Neural cell (in vitro differentiated cells): ENCODE measurements around the gene CCSER2. TPM values are rescaled to one million over a fixed set of nuclear protein-coding genes. Genes with fewer than 3 reads are reported as not detected.

Experiments
- H2AFZ ChIP-seq: fragments of 200-600, 300-800 bp; sonication (generic), shearing (Covaris generic); 2 replicates; pipeline ENCODE4 v1.6.0; 2014; ENCODE audit warnings: low read depth, mild to moderate bottlenecking, antibody characterized with exemption, low read length, moderate library complexity
- H3F3A ChIP-seq: fragments of 200-600 bp; shearing (Covaris generic); 2 replicates; pipeline ENCODE4 v1.6.1; 2016; ENCODE audit warnings: mild to moderate bottlenecking, moderate library complexity, mixed read lengths, antibody characterized with exemption, low read length; ENCODE audit not compliant: insufficient read depth, poor library complexity, severe bottlenecking
- H3K27ac ChIP-seq: fragments of 200-600, 300-800 bp; sonication (generic), shearing (Covaris generic); 2 replicates; pipeline ENCODE4 v1.5.1; 2014; ENCODE audit warnings: mild to moderate bottlenecking, low read length, moderate library complexity
- H3K27me3 ChIP-seq: fragments of 300-800, 200-600 bp; sonication (generic), shearing (Covaris generic); 2 replicates; pipeline ENCODE4 v1.6.0; 2014; ENCODE audit warnings: mild to moderate bottlenecking, low read depth, low read length, moderate library complexity; ENCODE audit not compliant: insufficient read depth
- H3K36me3 ChIP-seq: fragments of 300-800, 200-600 bp; sonication (generic), shearing (Covaris generic); 2 replicates; pipeline ENCODE4 v1.5.1; 2014; ENCODE audit warnings: mild to moderate bottlenecking, antibody characterized with exemption, low read length, moderate library complexity; ENCODE audit not compliant: insufficient read depth
- H3K4me2 ChIP-seq: fragments of 300-800, 200-600 bp; sonication (generic), shearing (Covaris generic); 2 replicates; pipeline ENCODE4 v1.6.0; 2014; ENCODE audit warnings: mild to moderate bottlenecking, low read length
- H3K4me3 ChIP-seq: fragments of 300-800, 200-600 bp; sonication (generic), shearing (Covaris generic); 2 replicates; pipeline ENCODE4 v1.5.1; 2014; ENCODE audit warnings: mild to moderate bottlenecking, low read length, moderate library complexity
- H3K79me2 ChIP-seq: fragments of 200-600 bp; shearing (Covaris generic); replicated peaks from 2 replicates; pipeline ENCODE4 v1.6.0; 2014; ENCODE audit warnings: mild to moderate bottlenecking, low read length, moderate library complexity; ENCODE audit not compliant: insufficient read depth
- H3K9ac ChIP-seq: fragments of 300-800, 200-600 bp; sonication (generic), shearing (Covaris generic); 2 replicates; pipeline ENCODE4 v1.6.1; 2016; ENCODE audit warnings: mild to moderate bottlenecking, low read length, mixed read lengths
- H3K9me2 ChIP-seq: fragments of 200-600 bp; shearing (Covaris generic); 2 replicates; pipeline ENCODE4 v1.6.1; 2016; ENCODE audit warnings: mild to moderate bottlenecking, low read length, mixed read lengths; ENCODE audit not compliant: insufficient read depth
- H3K9me3 ChIP-seq: fragments of 200-600, 300-800 bp; sonication (generic), shearing (Covaris generic); 2 replicates; pipeline ENCODE4 v1.6.1; 2016; ENCODE audit warnings: mild to moderate bottlenecking, mixed run types, low read length, moderate library complexity, mixed read lengths
- H4K20me1 ChIP-seq: fragments of 200-600 bp; shearing (Covaris generic); 2 replicates; pipeline ENCODE4 v1.6.1; 2016; ENCODE audit warnings: mild to moderate bottlenecking, mixed run types; ENCODE audit not compliant: insufficient read depth
- EP300 ChIP-seq: fragments of 450-650 bp; conservative IDR thresholded peaks from 2 replicates; pipeline ENCODE4 v1.6.1; 2014; ENCODE audit warnings: antibody characterized with exemption, mild to moderate bottlenecking, moderate library complexity; ENCODE audit not compliant: poor library complexity, severe bottlenecking
- EZH2 ChIP-seq: fragments of 200-600, 300-800 bp; shearing (Covaris generic), sonication (generic); IDR thresholded peaks from 2 replicates; pipeline ENCODE4 v1.6.1; 2014; ENCODE audit warnings: antibody characterized with exemption, low read length, borderline replicate concordance, mild to moderate bottlenecking; ENCODE audit not compliant: insufficient read depth, poor library complexity, severe bottlenecking
- MXI1 ChIP-seq: fragments of 450-650 bp; conservative IDR thresholded peaks from 2 replicates; pipeline ENCODE4 v1.6.1; 2014; ENCODE audit warnings: antibody characterized with exemption, mild to moderate bottlenecking; ENCODE audit not compliant: poor library complexity, severe bottlenecking
- POLR2AphosphoS5 ChIP-seq: IDR thresholded peaks from 2 replicates; pipeline ENCODE4 v1.6.1; 2012
- RAD21 ChIP-seq: fragments of 450-650 bp; conservative IDR thresholded peaks from 2 replicates; pipeline ENCODE4 v1.6.1; 2014; ENCODE audit warnings: antibody characterized with exemption, mild to moderate bottlenecking, moderate library complexity
- SMC3 ChIP-seq: fragments of 450-650 bp; conservative IDR thresholded peaks from 2 replicates; pipeline ENCODE4 v1.6.1; 2014; ENCODE audit warnings: antibody characterized with exemption, mild to moderate bottlenecking, moderate library complexity; ENCODE audit not compliant: poor library complexity
- TAF1 ChIP-seq: IDR thresholded peaks from 2 replicates; pipeline ENCODE4 v1.6.1; 2012; ENCODE audit warnings: low read depth
- polyA plus RNA-seq: library from polyadenylated mRNA; depleted of rRNA; stranded (reverse); fragments of >200 nt; gene quantifications from 2 replicates; pipeline ENCODE4 v1.2.3, GENCODE V29; 2014
- TF ChIP-seq, protein P1 (sequence below): fragments of 450-650 bp; IDR thresholded peaks from 2 replicates; pipeline ENCODE4 v1.5.1; 2014; ENCODE audit warnings: antibody characterized with exemption, mild to moderate bottlenecking, moderate library complexity; ENCODE audit not compliant: poor library complexity, severe bottlenecking
- TF ChIP-seq, protein P2 (sequence below): IDR thresholded peaks from 2 replicates; pipeline ENCODE4 v1.6.1; 2012; ENCODE audit warnings: borderline replicate concordance

CCSER2 gene
- polyA plus RNA-seq, 1 donor from 2014 or later: 38.3 TPM

DNA sequence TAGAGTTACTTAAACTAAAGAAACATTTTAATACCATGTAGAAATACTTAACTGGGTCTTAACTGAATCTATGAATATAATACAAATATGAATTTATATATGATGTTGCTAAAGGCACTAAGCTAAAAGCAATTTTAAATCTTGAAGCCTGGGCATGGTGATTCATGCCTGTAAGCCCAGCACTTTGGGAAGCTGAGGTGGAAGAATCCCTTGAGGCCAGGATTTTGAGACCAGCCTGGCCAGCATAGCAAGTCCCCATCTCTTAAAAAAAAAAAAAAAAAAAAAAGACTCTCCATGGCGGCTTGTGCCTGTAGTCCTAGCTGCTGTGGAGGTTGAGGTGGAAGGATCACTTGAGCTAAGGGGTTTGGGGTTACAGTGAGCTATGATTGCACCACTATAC is 95.3 kb downstream of the CCSER2 start:
- Histone ChIP-seq H3K4me3 (no peak overlapping the region), H3K79me2 (no peaks in the 10 kb centered on the region), H3K9ac (no peak overlapping the region), H3K9me2 (no peaks in the 10 kb centered on the region), H2AFZ (no peak overlapping the region), H3K4me2 (no peak overlapping the region), H3K36me3 (peaks cover 4% of the 10 kb centered on the region), H3K27me3 (no peaks in the 10 kb centered on the region), H3K9me3 (no peaks in the 10 kb centered on the region), H3F3A (peaks cover 4% of the 10 kb centered on the region), H3K27ac (no peak overlapping the region), H4K20me1 (no peaks in the 10 kb centered on the region)
- TF ChIP-seq TAF1 (no peak), RAD21 (no peak), EP300 (no peak), EZH2 (no peak), POLR2AphosphoS5 (no peak), MXI1 (no peak), SMC3 (no peak)
- TF ChIP-seq, protein P1, sequence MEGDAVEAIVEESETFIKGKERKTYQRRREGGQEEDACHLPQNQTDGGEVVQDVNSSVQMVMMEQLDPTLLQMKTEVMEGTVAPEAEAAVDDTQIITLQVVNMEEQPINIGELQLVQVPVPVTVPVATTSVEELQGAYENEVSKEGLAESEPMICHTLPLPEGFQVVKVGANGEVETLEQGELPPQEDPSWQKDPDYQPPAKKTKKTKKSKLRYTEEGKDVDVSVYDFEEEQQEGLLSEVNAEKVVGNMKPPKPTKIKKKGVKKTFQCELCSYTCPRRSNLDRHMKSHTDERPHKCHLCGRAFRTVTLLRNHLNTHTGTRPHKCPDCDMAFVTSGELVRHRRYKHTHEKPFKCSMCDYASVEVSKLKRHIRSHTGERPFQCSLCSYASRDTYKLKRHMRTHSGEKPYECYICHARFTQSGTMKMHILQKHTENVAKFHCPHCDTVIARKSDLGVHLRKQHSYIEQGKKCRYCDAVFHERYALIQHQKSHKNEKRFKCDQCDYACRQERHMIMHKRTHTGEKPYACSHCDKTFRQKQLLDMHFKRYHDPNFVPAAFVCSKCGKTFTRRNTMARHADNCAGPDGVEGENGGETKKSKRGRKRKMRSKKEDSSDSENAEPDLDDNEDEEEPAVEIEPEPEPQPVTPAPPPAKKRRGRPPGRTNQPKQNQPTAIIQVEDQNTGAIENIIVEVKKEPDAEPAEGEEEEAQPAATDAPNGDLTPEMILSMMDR: no peak
- TF ChIP-seq, protein P2, sequence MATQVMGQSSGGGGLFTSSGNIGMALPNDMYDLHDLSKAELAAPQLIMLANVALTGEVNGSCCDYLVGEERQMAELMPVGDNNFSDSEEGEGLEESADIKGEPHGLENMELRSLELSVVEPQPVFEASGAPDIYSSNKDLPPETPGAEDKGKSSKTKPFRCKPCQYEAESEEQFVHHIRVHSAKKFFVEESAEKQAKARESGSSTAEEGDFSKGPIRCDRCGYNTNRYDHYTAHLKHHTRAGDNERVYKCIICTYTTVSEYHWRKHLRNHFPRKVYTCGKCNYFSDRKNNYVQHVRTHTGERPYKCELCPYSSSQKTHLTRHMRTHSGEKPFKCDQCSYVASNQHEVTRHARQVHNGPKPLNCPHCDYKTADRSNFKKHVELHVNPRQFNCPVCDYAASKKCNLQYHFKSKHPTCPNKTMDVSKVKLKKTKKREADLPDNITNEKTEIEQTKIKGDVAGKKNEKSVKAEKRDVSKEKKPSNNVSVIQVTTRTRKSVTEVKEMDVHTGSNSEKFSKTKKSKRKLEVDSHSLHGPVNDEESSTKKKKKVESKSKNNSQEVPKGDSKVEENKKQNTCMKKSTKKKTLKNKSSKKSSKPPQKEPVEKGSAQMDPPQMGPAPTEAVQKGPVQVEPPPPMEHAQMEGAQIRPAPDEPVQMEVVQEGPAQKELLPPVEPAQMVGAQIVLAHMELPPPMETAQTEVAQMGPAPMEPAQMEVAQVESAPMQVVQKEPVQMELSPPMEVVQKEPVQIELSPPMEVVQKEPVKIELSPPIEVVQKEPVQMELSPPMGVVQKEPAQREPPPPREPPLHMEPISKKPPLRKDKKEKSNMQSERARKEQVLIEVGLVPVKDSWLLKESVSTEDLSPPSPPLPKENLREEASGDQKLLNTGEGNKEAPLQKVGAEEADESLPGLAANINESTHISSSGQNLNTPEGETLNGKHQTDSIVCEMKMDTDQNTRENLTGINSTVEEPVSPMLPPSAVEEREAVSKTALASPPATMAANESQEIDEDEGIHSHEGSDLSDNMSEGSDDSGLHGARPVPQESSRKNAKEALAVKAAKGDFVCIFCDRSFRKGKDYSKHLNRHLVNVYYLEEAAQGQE: no peak

DNA sequence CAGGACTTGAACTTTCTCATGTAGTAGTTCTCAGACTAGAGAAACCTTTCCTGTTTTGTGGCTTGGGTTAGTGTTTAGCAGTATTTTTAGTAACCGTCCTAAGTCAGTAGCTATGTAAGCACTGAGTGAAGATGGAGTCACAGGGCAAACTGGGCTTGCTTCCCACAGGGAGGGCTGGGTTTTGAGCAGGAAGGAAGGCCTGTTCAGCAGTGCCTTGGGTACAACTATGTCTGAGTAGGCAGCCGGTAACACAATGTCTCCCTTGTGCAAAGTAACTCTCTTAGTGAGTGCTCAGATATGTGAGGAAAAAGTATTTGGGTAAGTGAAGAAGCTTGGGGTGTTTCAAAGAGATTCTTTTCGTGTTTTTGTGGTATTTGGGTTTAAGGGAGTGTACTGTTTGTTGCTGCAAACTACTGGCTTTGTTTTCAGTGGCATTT is 96.4 kb downstream of the CCSER2 start:
- Histone ChIP-seq H3K27me3 (no peaks in the 10 kb centered on the region), H2AFZ (no peak overlapping the region), H3K27ac (no peak overlapping the region), H3K4me2 (no peak overlapping the region), H3K9me2 (no peaks in the 10 kb centered on the region), H3K4me3 (no peak overlapping the region), H3K79me2 (no peaks in the 10 kb centered on the region), H4K20me1 (no peaks in the 10 kb centered on the region), H3K9ac (no peak overlapping the region), H3K36me3 (peaks cover 4% of the 10 kb centered on the region), H3K9me3 (no peaks in the 10 kb centered on the region), H3F3A (no peaks in the 10 kb centered on the region)
- TF ChIP-seq, protein P2: no peak
- TF ChIP-seq EP300 (no peak), SMC3 (no peak)
